AG09309 (cell line): Measurements from ENCODE around the gene PHYHD1.

Experiments used
- DNase-seq: peaks from one replicate; pipeline ENCODE4 v3.0.0-alpha.2; 2010; ENCODE audit warnings: low read depth
- H3K4me3 ChIP-seq: 2 replicates; pipeline ENCODE4 v1.5.1; 2011; ENCODE audit warnings: mild to moderate bottlenecking, low read depth, low read length, moderate library complexity; ENCODE audit not compliant: control insufficient read depth
- CTCF ChIP-seq: IDR thresholded peaks from 2 replicates; pipeline ENCODE4 v1.5.1; 2011; ENCODE audit warnings: mild to moderate bottlenecking, low read depth, low read length, inconsistent platforms; ENCODE audit not compliant: insufficient read depth, control insufficient read depth; ENCODE audit errors: missing control alignments

Gene PHYHD1

GRCh38 chr9:128921881-128922763 is 1.3 kb downstream of the PHYHD1 start:
- no peak for TF ChIP-seq CTCF
- DNase-seq = no peak
- H3K4me3 ChIP-seq = peak overlapping the region; percentile 52

GRCh38 chr9:128923493-128923883 is 2.7 kb downstream of the PHYHD1 start:
- no peak for TF ChIP-seq CTCF
- no peak for DNase-seq
- no peak overlapping the region for H3K4me3 ChIP-seq

GRCh38 chr9:128927731-128928411 is 7.1 kb downstream of the PHYHD1 start:
- peak; percentile 86 for TF ChIP-seq CTCF
- no peak overlapping the region for H3K4me3 ChIP-seq
- no peak for DNase-seq

GRCh38 chr9:128928624-128929023 is 7.8 kb downstream of the PHYHD1 start:
- H3K4me3 ChIP-seq = no peak overlapping the region
- no peak for DNase-seq
- no peak for TF ChIP-seq CTCF

GRCh38 chr9:128929560-128929959 is 8.8 kb downstream of the PHYHD1 start:
- no peak for DNase-seq
- H3K4me3 ChIP-seq = no peak overlapping the region
- no peak for TF ChIP-seq CTCF

- TF ChIP-seq CTCF = no peak
- DNase-seq = no peak
- H3K4me3 ChIP-seq = no peak overlapping the region
These were observed 12.9 kb downstream of the PHYHD1 start for GRCh38 chr9:128933731-128934130.
